ENCODE data around the gene RIF1.

DNA sequence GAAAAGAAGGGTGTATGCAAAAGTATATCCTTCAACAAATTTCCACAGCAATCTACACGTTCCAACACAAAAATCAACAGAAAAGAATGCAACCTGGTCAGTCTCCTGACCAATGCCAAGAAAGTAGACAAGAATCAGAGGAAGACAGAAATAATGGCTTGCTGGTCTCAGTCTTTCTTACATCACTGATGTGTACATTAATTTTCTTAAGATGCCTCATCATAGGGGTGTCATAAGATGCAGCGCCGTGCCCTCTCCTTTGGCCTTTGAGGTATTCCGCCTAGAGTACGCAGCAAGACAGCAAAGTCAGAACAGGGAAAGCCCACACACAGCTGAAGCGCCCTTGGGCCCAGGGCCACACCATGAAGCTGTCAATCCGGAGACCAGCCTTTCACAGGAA is 112.9 kb downstream of the RIF1 start:
- TF ChIP-seq, protein P1, sequence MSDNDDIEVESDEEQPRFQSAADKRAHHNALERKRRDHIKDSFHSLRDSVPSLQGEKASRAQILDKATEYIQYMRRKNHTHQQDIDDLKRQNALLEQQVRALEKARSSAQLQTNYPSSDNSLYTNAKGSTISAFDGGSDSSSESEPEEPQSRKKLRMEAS (IDR thresholded peaks at IDR 0.05), result no peak
- no peak for TF ChIP-seq TAF1 (IDR thresholded peaks at IDR 0.05; ENCODE audit: low read depth)

Data from Ishikawa (cell line).